Activated T-helper 2 cell treated with anti-CD3 and anti-CD28 coated beads, Interferon-gamma antibody, Interleukin-2, Interleukin-4, amounts not matched to agents 10 μg/mL and 5 μg/mL and 100 μg/mL, durations not matched to agents 14 hours and 24 hours and 36 hours (primary cell): ENCODE results near the gene SPTSSA. TPM values are rescaled to one million over a fixed set of nuclear protein-coding genes. Genes with fewer than 3 reads are reported as not detected.

Experiments used
- DNase-seq: peaks from one replicate; pipeline ENCODE4 v3.0.0; 2021; ENCODE audit warnings: low spot score
- H3K27ac Mint-ChIP-seq: one replicate; pipeline ENCODE4 v1.8.0; 2021; ENCODE audit warnings: mixed read lengths
- H3K27me3 Mint-ChIP-seq: one replicate; pipeline ENCODE4 v1.8.0; 2021; ENCODE audit warnings: low read depth, mixed read lengths
- H3K36me3 Mint-ChIP-seq: one replicate; pipeline ENCODE4 v1.8.0; 2021; ENCODE audit warnings: low read depth, mixed read lengths
- H3K4me1 Mint-ChIP-seq: one replicate; pipeline ENCODE4 v1.8.0; 2021; ENCODE audit warnings: low read depth, mixed read lengths
- H3K4me3 Mint-ChIP-seq: one replicate; pipeline ENCODE4 v1.8.0; 2021; ENCODE audit warnings: low read depth, mild to moderate bottlenecking, moderate library complexity, mixed read lengths
- H3K9me3 Mint-ChIP-seq: one replicate; pipeline ENCODE4 v1.8.0; 2021; ENCODE audit warnings: mixed read lengths
- intact Hi-C: fragments of 100-400 bp; cut with micrococcal nuclease; formaldehyde crosslinking; loops from one replicate; pipeline ENCODE4 v1.15.1; 2023
- total RNA-seq: library from RNA; stranded (reverse); gene quantifications from 2 replicates; pipeline ENCODE4 v1.2.3, GENCODE V29; 2022

The SPTSSA gene
- total RNA-seq, 1 donor from 2014 or later = 23.2 TPM

DNA sequence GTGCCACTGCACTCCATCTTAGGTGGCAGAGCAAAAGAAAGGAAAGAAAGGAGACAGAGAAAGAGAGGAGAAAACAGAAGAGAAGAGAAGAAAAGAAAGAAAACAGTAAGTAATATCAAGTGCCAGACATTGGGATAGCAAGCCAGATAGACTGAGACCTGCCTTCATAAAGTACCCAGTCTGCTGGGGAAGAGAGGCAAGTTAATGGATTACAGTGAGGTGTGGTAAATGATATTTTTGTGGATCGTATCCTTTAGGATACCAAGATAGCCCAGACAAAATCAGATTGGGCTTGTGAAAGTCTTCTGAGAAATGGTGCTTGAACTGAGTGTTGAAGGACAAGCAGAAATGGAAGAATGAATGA, 1.5 kb upstream of the SPTSSA start:
- intact Hi-C loops = loop anchor here (5.0 kb wide), 1 partner anchor 74 kb away; the partner anchor contains the start of gene EAPP
- Mint-ChIP-seq H3K27me3 (no peaks in the 10 kb centered on the region), H3K4me3 (no peak overlapping the region)

DNA sequence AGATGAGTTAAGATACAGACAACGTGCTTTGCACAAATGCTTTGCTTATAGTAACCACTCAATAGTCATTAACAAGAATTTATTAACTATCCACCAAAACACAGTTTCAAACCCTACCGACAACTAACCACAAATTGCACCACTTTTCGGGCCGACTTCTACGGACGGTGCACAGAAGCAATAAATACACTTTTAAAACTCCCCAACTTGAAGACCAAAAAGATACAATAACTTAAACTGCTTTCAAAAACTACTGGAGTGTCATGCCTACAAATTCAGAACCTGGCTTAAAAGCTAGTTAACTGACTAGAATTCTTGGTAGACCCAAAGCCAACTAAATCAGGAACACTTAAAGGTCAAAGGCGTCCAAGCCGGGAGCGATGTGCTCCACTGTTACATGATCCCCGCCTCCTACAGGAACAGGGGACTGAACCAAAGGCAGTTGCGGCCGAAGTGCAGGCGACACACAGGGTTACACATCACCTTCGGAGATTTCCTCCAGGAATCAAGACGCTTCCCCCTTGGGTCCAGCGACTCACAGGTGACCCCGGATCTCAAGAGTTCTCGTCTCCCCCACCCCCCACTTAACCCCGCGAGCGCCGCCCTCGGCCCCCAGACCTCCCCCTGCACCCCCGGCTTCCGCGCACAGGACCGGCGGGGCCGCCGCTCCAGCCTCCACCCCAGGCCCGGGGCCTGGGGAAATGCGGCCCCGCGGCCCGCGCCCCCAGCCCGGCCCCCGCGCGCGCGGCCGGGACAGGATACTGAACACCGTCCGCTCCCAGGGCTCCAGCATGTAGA, 507 bp downstream of the SPTSSA start:
- intact Hi-C loops = loop anchor here (5.0 kb wide), 1 partner anchor 76 kb away; the partner anchor contains the start of gene EAPP

More for the DNA sequence above, 1.5 kb upstream of the SPTSSA start:
- H3K27ac Mint-ChIP-seq = no peak overlapping the region
- no peaks in the 10 kb centered on the region for H3K9me3 Mint-ChIP-seq
- no peak for DNase-seq
- H3K36me3 Mint-ChIP-seq = no peaks in the 10 kb centered on the region
- H3K4me1 Mint-ChIP-seq = peaks cover 14% of the 10 kb centered on the region

DNA sequence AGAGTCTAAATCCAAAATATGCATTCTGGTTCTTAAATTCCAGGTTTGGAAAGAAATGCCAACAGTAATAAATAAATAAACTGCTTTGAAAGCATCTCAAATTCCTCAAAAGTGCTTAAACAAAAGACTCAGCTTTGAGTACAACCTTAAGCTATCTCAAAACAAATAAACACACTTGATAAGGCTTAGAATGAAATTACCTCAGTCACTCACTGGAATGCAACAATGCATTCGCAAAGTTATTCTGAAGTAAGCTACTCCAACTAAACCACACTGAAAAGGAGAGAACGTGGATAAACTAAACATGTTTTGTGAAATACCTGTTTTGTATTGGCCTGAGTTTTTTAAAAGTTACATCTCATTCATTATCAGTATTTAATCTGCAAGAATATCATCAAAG, 1.2 kb downstream of the SPTSSA start:
- H3K27ac Mint-ChIP-seq = peak overlapping the region; percentile 57
- no peaks in the 10 kb centered on the region for H3K27me3 Mint-ChIP-seq
- no peaks in the 10 kb centered on the region for H3K9me3 Mint-ChIP-seq
- no peak for DNase-seq
- peak overlapping the region; percentile 85 for H3K4me3 Mint-ChIP-seq
- H3K4me1 Mint-ChIP-seq = peaks cover 14% of the 10 kb centered on the region
- intact Hi-C loops = loop anchor here (5.0 kb wide), 1 partner anchor 76 kb away; the partner anchor contains the start of gene EAPP
- H3K36me3 Mint-ChIP-seq = peaks cover 4% of the 10 kb centered on the region

More for the DNA sequence above, 507 bp downstream of the SPTSSA start:
- Mint-ChIP-seq H3K27ac (peak overlapping the region; percentile 90), H3K4me1 (peaks cover 14% of the 10 kb centered on the region), H3K4me3 (peak overlapping the region; percentile 87), H3K9me3 (no peaks in the 10 kb centered on the region), H3K27me3 (no peaks in the 10 kb centered on the region), H3K36me3 (peaks cover 4% of the 10 kb centered on the region)
- no peak for DNase-seq

DNA sequence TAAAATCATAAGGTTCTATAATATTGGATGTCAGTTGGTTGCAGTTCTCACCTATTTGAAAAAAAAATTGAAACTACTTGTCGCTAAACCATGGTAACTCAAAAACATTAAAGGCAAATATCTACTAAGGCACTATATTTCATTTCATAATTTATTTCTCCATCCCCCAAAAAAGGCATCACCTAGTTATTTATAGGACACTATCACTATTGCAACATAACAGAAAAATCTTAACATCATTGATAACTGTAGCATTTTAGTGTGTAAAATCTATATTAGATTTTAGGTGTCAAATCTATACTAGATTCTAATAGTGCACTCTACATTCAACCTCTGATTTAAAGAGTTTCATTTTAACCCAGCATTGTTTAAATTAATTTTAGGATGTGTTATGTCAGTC, 1.7 kb downstream of the SPTSSA start:
- DNase-seq = no peak
- intact Hi-C loops = loop anchor here (5.0 kb wide), 1 partner anchor 77 kb away; the partner anchor contains the start of gene EAPP
- Mint-ChIP-seq H3K9me3 (no peaks in the 10 kb centered on the region), H3K4me1 (peaks cover 14% of the 10 kb centered on the region), H3K36me3 (peaks cover 4% of the 10 kb centered on the region), H3K27ac (no peak overlapping the region), H3K4me3 (peak overlapping the region; percentile 85), H3K27me3 (no peaks in the 10 kb centered on the region)

DNA sequence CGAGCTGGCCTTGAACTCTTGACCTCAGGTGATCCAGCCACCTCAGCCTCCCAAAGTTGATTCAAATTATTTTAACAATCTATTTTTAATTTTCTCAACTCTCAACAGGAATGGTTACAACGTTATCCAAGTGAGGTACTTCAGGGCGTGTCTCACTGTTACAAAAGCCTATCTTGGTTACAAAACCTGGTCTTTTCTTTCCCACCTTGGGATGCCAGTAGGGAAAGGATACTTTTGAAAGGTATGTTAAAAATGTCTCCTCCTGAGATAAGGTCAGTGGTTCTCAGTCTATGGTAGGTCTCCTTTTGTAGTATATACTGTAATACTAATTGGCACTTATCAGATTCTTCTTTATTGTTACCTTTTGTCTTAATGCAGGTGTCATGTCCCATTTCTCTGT, 4.9 kb downstream of the SPTSSA start:
- Mint-ChIP-seq H3K27ac (no peak overlapping the region), H3K27me3 (no peaks in the 10 kb centered on the region), H3K9me3 (no peaks in the 10 kb centered on the region), H3K4me1 (peaks cover 14% of the 10 kb centered on the region), H3K4me3 (no peak overlapping the region), H3K36me3 (peaks cover 19% of the 10 kb centered on the region)
- no peak for DNase-seq
- intact Hi-C loops = no loop called here

DNA sequence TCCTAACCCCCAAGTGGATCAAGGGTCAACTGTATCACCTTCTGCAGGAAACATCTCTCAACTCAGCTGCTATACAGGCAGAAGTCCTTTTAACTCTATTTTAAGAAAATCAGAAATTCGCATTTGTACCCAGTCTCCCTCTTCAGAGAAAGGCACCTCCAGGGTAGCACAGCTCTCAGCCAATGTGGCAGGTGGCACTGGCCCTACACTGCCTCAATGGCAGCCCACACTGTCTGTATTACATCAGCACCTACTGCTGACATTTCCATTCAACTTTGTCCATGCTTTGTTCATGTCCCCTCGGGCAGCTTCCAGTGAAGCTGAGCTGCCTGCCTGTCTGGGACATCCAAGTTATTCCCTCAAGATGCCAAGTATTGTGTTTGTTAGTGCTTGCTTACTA, 8.8 kb downstream of the SPTSSA start:
- Mint-ChIP-seq H3K36me3 (peaks cover 26% of the 10 kb centered on the region), H3K4me3 (no peak overlapping the region), H3K27me3 (no peaks in the 10 kb centered on the region), H3K4me1 (no peaks in the 10 kb centered on the region), H3K9me3 (no peaks in the 10 kb centered on the region), H3K27ac (no peak overlapping the region)
- intact Hi-C loops = no loop called here
- DNase-seq = no peak

DNA sequence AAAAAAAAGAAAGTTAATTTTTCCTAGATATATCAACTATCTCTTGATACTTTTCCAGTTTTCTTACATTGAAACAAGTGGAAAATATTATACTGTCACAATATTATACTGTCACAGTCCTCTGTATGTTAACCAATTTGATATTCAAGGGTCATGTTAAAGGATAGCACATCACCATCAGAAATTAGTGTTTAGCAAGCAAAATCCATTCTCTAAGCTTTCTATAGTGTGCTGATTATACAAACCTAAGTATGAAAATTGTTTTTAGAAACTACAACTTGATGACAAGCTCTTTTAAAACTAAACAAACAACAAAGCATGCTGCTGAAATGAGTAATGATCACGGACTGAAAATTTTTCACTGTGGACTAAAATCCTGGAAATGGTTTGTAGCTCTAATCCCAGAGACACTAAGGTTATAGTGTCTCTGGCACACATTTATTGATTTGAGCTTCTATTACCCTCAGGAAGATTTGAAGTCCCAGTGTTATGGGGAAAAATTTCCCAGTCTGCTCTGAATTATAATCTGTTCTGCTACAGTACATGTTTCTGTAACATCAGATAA, 9.7 kb downstream of the SPTSSA start:
- no peak for DNase-seq
- H3K4me1 Mint-ChIP-seq = no peaks in the 10 kb centered on the region
- H3K27ac Mint-ChIP-seq = no peak overlapping the region
- no peaks in the 10 kb centered on the region for H3K9me3 Mint-ChIP-seq
- H3K27me3 Mint-ChIP-seq = no peaks in the 10 kb centered on the region
- peaks cover 31% of the 10 kb centered on the region for H3K36me3 Mint-ChIP-seq
- no peak overlapping the region for H3K4me3 Mint-ChIP-seq
- intact Hi-C loops = no loop called here

DNA sequence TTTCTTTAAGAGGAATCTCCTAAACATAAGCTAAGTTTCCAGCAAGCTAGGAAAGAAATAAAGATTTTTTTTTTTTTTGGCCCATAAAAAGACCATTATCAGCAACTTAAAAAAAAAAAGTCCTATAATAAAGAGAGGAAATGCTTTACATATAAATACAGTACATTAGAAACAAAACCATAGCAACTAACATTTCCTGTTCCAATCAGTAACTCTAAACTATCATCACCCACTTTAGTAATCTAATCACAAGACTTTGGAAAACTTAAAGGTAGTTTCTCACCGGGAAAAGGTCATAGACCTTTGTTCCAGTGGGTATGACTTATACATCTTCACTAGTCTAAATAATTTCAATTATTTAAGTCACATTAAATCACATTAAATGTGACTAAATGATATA, 11.1 kb downstream of the SPTSSA start:
- peaks cover 40% of the 10 kb centered on the region for H3K36me3 Mint-ChIP-seq
- H3K9me3 Mint-ChIP-seq = no peaks in the 10 kb centered on the region
- no peak overlapping the region for H3K27ac Mint-ChIP-seq
- intact Hi-C loops = no loop called here
- H3K27me3 Mint-ChIP-seq = no peaks in the 10 kb centered on the region
- no peak overlapping the region for H3K4me3 Mint-ChIP-seq
- DNase-seq = no peak
- H3K4me1 Mint-ChIP-seq = no peaks in the 10 kb centered on the region

DNA sequence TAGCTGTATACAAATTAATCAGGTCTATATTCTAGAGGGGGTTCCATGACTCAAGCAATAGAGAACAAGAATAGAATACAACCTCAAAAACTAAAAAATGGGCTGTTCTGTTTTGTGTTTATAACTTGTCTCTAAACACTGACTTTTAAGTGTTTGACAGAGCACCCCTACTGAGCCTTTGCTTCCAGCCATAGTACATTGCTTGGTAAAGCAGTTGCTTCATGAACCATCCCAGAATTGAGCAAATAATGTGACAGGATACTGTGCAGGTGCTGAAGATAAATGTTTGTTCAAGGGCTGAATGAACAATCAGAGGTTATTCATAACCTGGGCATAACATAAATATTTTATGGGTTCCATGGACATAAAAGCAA, 11.5 kb downstream of the SPTSSA start:
- Mint-ChIP-seq H3K27me3 (no peaks in the 10 kb centered on the region), H3K27ac (no peak overlapping the region), H3K9me3 (no peaks in the 10 kb centered on the region), H3K4me1 (no peaks in the 10 kb centered on the region), H3K4me3 (no peak overlapping the region), H3K36me3 (peaks cover 40% of the 10 kb centered on the region)
- no peak for DNase-seq
- intact Hi-C loops = no loop called here

DNA sequence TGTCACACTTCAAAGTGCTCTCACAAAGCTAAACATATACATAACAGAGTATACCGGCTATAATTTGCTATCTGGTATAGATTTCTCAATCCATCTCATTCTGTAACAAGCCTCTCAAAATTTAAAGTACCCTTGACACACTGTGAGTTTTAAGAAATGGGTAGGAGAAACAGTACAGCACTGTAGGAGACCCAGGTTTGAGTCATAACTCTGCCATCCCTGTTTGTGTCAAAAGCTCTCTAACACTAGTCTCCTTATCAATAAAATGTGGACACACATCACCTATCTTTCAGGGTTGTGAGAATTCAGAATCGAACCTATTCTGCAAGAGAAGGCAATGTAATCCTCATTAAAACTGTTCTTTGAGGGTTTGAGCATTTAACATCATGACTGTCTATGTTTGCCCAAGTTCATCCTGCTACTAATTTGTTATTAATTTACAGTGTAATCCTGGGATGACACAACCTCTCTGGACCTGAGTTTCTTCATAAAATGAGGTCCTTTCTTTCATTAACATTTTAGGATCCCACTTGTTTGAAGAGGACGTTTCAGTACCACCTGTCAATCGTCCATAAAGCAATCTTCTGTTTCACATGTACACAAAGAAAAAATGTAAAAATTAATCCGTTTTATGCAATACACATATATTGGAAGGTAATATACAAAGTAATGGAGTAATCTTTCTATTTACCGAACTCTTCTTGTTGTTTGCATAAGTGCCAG, 12.1 kb downstream of the SPTSSA start:
- H3K36me3 Mint-ChIP-seq = peaks cover 38% of the 10 kb centered on the region
- no peaks in the 10 kb centered on the region for H3K9me3 Mint-ChIP-seq
- H3K27me3 Mint-ChIP-seq = no peaks in the 10 kb centered on the region
- H3K4me3 Mint-ChIP-seq = no peak overlapping the region
- no peak overlapping the region for H3K27ac Mint-ChIP-seq
- no peak for DNase-seq
- intact Hi-C loops = no loop called here
- H3K4me1 Mint-ChIP-seq = no peaks in the 10 kb centered on the region

DNA sequence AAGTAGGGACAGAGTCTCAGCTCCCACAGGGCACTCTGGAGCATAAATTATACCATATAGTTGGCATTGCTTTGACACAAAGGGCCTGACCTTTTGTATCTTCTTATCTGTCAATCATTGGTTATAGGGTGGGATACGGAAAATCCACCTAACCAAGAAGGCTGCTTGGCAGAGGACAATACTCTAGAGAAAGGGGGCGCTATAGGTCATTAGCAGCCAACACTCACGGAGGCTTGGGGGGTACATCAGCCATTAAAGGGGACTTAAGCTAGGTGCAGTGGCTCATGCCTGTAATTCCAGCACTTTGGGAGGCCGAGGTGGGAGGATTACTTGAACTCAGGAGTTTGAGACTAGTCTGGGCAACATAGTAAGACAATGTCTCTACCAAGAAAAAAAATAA, 22.9 kb downstream of the SPTSSA start:
- no peak for DNase-seq
- H3K36me3 Mint-ChIP-seq = peaks cover 22% of the 10 kb centered on the region
- peaks cover 10% of the 10 kb centered on the region for H3K4me1 Mint-ChIP-seq
- intact Hi-C loops = no loop called here
- H3K27me3 Mint-ChIP-seq = no peaks in the 10 kb centered on the region
- H3K9me3 Mint-ChIP-seq = no peaks in the 10 kb centered on the region
- no peak overlapping the region for H3K27ac Mint-ChIP-seq
- H3K4me3 Mint-ChIP-seq = no peak overlapping the region

DNA sequence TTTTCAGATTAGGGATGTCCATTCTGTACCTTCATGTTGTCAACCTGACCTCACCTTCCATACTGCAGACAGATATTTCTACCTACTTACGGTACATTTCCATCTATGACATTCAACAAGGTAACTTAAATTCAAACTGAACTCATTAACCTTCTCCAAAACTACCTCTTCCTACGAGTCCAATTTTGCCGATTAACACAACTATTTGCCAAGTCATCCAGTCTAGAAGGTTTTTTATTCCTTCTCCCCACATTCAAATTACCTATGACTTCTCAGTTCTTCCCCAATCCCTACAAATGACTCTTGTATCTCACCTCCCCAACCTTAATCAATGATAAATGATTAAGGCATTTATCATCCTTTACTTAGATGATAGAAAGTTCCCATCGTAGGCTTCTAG, 23.6 kb downstream of the SPTSSA start:
- no peaks in the 10 kb centered on the region for H3K9me3 Mint-ChIP-seq

DNA sequence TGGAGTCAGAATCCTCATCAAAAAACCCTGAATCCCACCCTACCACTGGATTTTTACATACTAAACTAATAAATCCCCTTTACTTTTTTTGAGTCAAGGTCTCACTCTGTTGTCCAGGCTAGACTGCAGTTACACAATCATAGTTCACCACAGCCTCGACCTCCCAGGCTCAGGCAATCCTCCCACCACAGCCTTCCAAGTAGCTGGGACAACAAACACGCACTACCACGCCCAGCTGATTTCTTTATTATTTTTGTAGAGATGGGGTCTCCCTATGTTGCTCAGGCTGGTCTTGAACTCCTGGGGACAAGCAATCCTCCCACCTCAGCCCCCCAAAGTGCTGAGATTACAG, 24.3 kb downstream of the SPTSSA start:
- intact Hi-C loops = no loop called here
- Mint-ChIP-seq H3K36me3 (peaks cover 20% of the 10 kb centered on the region), H3K4me3 (no peak overlapping the region), H3K9me3 (no peaks in the 10 kb centered on the region), H3K4me1 (peaks cover 10% of the 10 kb centered on the region), H3K27ac (no peak overlapping the region), H3K27me3 (no peaks in the 10 kb centered on the region)
- DNase-seq = no peak

More for the DNA sequence above, 23.6 kb downstream of the SPTSSA start:
- DNase-seq = no peak
- Mint-ChIP-seq H3K27ac (no peak overlapping the region), H3K4me3 (no peak overlapping the region), H3K36me3 (peaks cover 20% of the 10 kb centered on the region), H3K27me3 (no peaks in the 10 kb centered on the region), H3K4me1 (peaks cover 10% of the 10 kb centered on the region)
- intact Hi-C loops = no loop called here
